ENCODE data around the gene NTN1. TPM values are rescaled to one million over a fixed set of nuclear protein-coding genes. Genes with fewer than 3 reads are reported as not detected.

NTN1 gene
- polyA plus RNA-seq, 12 donors, result 5.6 to 33.5 (median 9.0) TPM; not detected in 1

DNA sequence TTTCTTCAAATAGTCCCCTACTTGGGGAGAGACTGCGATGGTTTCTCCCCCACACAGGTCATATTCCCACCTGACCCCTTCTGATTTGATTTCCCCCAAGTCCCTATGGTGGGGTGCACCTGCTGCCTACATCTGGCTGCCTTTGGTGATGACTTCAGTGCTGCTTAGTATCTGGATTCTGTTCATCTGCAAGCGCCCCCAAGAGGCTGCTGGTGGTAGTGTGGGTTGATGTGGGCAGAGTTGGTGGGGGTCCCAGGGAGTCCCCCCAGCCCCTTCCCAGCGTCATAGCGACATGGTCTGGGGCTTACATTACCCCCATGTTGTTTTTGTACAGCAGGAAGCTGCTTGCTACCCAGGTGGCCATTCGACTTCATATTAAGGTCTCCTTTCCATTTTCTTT, 99.2 kb downstream of the NTN1 start:
- no peak for DNase-seq

DNA sequence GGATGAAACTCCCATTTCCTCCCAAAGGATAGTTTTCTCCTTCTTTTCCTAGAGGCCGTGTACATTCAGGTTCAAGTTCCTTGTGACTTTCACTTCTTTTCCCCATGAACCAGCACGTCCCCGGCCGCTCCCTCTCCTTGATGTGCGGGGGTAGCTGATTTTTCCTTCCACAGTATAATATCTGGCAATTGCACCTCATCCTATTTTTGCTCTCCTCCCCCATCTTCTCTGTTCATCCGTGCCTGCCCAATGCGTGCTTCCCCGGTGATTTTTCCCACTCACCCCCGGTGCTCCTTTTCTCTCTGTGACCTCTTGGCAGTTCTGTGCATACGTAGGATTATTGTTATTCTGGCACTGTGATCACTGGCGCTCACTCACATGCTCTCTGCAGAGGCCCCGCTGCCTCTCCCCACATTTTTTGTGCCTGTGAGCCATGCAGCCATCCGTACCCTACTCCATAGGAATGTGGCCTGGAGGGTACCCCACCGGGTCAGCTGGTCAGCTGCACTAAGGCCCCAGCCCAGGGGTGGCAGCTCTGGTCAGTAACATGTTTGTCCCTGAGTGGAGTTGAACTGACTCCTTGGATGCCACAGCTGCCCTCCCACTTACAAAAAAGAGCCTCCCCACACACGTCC, 100.0 kb downstream of the NTN1 start:
- DNase-seq, result no peak

DNA sequence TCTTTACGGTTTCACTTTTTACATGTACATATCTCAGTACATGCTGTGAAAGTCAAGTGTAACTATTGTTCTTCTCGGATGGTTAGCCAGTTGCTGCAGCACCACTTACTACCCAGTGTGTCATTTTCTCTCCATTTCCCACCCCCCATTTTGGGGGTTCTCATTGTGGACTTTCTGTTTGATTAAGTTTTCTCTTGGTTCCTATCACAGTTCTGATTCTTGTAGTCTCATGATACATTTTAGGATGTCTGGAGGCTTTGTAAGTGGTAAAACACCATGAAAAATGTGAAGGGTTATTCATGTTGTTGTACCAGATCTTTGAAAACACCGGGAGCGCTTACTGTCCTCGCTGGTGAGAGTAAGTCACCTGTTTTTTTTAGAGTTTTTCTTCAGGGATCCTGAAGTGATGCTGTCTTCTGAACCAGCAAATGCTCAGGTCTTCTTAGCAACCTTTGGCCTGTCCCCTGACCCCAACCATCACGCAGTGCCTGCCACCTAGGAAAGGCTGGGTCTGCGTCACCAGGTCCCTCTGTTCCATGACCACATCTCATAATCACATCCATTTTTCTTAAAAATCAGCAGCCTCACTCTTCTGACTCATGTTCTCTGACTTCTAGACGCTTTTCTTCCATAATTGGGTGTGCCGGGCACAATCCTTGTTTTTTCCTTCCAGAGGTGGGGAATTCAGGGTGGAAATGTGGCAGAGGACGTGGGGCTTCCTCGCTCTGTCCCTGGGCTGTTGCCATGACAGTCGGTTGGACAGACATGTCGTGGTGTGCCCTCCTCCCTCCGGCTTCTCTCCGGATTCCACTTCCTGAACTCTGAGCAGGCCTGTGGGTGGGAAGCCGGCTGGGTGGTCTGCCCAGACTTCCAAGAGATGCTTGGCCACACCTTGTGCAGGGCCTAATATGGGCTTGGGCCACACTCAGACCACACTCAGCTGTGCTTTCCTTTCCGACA, 102.6 kb downstream of the NTN1 start:
- no peak for DNase-seq

DNA sequence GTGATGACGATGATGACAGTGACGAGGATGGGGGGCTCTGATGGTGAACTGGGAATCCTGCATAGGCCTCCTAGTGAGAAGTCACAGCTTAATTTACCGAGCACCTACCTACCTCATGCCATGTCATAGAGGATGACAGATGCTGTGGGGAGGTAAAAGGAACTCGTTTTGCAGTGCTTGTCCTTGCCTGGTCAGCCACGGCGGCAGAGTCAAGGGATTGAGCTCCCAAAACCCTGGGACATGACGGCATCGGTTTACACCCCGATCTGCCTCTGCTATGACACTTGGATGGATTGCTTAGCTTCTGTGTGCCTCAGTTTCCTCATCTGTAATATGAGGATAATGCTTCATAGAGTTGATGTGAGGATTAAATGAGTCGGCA, 103.2 kb downstream of the NTN1 start:
- DNase-seq, result no peak

DNA sequence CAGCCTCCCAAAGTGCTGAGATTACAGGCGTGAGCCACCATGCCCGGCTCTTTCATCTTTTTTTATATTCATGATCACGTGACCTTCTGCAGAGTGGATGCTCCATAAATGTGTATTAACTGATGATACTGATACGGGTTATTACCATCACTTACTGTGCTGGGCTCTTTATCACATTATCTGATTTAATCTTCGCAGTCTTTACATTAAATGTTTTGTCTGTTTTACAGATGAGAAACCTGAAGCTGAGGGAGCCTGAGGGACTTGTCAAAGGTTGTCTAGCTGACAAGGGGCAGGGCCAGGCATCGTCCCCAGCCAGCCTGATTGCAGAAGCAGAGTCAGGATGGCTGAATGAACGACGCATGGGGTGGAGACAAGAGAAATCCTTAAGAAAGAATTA, 104.4 kb downstream of the NTN1 start:
- no peak for DNase-seq

DNA sequence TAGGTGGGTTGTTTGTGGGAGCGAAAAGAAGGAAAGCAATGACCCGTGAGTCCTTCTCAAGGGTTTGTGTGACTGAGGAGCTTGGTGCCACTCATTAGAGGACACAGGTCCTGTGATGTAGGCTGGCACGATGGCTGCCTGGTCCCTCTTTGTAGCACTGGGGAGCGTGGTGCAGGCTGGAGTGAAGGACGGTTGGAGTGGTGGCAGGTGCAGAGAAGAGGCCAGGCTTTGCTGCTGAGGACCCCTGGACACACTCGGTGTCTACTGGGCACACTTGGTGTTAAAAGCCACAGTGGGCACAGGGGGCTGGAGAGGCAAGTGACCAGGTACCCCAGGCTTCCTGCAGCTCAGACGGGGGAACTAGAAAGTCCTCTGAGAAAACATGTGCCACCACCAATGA, 106.0 kb downstream of the NTN1 start:
- no peak for DNase-seq

DNA sequence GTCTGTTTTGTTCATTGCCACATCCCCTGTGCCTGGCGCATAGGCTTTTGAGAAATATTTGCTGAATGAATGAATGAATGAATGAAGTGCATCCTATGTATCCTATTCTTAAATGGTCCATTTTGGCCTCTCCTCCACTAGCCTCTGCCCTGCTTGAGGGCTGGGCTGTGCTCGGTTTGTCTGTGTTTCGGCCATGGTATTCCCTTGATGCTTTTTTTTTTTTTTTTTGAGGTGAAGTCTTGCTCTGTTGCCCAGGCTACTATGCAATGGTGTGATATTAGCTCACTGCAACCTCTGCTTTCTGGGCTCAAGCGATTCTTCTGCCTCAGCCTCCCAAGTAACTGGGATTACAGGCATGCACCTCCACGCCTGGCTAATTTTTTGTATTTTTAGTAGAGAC, 110.1 kb downstream of the NTN1 start:
- DNase-seq, result no peak

DNA sequence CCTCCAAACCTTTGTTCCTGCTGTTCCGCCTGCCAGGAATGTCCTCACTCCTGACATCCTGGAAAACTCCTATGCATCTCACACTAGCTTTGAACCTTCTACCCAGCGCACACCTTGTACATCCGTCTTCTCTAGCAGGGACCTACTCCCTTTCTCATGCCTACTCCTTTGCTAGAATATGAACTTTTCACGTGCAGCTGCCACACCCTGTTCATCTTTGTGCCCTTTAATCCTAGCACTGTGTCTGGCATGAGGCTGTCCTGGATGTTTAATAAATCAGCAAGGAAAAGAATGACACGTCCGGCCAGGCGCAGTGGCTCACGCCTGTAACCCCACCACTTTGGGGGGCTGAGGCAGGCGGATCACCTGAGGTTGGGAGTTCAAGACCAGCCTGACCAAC, 111.0 kb downstream of the NTN1 start:
- DNase-seq, result no peak

DNA sequence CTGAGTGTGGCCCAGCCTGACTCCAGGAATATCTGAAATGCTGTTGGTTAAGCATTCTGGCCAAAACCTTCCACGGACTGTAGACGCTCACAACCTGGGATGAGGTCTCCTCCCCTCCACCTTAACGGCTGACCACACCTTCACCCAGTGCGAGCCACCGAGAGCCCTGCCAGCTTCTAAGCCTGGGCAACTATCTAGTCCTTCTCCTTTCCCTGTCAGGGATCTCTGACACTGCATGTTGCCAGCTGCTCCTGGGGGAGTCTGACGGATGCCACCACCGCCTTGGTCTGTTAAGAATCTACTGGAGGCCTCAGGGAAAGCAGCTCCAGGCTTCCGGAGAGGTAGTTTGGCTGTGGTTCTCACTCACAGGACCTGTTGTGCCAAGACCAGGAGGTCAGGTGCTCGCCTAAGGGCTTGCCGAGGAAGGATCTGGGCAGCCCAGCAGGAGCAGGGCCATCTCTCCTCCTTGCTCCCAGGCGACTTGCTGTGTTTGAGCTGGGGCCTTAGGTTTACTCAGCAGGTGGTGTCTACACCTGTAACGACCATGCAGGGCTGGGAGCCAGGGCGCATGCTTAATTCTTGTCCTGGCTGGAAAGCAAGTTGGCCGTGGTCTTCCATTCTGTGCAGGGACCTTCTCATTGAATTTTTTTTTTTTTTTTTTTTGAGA, 111.8 kb downstream of the NTN1 start:
- no peak for DNase-seq

DNA sequence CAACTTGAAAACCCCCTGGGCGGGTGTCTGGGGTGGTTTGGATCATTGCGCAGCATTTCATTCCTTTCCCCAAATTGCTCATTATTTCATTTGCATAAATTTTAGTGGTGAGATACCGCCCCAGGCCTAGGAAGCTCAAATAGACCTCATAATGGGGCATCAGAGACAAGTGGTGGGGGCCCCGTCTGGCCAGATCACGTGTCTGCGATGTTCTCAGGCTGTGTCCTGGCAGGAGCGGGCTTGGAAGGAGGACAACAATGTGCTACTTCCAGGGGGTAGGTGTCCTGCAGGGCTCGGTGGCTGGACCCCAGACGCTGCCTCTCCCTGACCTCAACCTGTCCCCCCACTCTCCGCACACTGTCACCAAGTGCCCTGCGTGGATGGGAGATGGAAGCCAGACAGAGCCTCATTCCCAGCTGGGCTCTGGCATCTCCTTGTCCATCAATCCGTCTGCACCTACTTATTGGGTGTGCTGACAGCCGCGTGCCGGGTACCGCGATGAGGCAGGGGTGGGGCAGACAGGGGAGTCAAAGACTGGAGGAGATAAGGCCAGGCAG, 116.9 kb downstream of the NTN1 start:
- no peak for DNase-seq

DNA sequence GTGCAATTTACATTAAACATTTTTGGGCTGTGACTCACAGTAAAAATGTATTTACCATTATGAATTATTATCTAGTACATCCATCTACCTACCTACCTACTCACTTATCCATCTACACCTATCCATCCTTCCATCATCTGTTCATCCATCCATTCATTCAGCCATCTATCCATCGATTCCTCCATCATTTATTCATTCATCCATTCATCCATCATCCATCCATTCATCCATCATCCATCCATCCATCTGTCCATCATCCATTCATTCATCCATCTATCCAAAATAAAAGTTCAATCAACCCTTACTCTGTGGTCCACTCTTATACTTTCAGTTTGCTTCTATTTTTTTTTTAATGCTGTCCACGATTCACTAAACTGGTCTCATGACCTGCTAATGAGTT, 118.4 kb downstream of the NTN1 start:
- no peak for DNase-seq

DNA sequence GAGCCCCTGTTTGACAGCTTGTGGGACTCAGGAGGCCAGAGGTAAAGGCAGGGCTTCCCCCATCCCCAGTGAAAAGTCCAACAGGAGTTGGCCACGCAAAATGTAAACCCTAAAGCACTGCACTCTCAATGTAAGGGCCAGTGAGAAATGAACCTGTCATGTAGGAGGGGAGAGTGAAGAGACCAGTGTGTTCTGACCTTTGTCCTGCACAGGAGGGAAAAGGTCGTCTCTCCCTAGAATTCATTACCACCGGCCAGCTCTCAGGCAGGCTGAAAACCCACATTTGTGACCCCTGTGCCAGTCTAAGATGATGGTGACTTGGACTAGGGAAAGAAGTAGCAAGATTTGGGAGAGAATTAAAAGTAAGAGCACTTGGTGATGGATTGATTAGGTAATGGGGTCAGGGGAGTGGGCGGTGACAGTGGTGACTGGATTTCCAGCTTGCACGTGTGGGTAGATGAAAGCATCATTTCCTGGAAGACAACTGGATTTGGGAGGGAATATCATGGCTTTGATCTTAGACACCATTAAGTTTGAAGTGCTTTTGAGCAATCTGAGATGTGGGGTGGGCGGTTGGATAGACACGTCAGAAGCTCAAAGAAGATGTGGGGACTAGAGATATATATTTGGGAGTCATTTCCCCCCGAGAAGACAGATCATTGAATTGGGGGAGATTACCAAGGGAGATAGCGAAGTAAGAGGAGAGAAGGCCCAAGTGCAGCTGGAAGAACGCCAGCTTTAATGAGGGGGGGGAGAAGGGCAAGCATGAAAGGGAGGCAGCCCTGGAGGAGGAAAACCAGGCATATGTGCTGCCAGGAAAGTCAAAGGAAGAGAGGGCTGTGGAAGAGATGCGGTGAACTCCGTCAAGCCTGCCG, 119.5 kb downstream of the NTN1 start:
- no peak for DNase-seq

DNA sequence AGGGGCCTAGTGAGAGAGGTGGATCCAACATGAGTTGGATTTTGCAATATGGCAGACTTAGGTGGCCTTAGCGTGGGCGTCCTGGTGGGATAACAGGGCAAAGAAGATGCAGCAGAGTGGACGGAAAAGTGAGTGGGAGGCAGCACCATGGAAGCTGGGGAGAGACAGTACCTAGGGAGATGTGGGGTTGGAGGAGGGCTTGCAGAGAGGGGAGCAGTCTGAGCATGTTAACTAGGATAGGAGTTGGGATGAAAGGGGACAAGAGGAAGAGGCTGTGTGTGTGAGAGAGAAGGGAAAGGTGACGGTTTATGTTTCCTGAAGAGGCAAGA, 120.1 kb downstream of the NTN1 start:
- no peak for DNase-seq

DNA sequence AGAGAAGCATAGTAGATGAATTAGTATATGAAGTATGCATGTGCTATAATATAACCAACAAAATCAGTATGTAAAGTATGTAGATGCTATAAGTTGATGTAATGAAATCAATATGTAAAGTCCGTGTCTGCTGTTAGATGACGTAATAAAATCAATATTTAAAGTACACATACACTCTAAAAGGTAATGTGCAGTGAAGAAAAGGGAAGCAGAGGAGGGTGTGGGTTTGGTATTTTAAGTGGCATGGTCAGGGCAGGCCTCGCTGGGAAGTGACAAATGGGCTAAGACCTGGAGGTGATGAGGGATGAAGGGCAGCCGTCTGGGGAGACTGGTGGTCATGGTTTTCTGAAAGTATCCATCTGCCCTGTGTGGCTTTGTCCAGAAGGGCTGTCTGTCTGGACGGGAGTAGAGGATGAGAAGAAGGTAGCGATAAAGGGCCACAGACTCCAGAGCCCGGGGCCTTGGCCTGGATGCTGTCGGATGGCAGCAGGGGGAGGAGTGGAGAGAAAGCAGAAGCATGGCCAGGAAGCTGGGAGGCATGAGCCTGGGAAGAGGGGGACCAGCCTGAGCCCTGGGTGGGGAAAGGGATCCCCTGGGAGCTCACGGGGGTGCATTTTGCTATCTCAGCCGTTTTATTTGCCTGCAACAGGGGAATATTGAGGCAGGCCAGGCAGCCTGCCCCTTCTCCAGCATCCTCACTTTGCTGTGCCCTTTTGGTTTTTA, 121.6 kb downstream of the NTN1 start:
- no peak for DNase-seq

DNA sequence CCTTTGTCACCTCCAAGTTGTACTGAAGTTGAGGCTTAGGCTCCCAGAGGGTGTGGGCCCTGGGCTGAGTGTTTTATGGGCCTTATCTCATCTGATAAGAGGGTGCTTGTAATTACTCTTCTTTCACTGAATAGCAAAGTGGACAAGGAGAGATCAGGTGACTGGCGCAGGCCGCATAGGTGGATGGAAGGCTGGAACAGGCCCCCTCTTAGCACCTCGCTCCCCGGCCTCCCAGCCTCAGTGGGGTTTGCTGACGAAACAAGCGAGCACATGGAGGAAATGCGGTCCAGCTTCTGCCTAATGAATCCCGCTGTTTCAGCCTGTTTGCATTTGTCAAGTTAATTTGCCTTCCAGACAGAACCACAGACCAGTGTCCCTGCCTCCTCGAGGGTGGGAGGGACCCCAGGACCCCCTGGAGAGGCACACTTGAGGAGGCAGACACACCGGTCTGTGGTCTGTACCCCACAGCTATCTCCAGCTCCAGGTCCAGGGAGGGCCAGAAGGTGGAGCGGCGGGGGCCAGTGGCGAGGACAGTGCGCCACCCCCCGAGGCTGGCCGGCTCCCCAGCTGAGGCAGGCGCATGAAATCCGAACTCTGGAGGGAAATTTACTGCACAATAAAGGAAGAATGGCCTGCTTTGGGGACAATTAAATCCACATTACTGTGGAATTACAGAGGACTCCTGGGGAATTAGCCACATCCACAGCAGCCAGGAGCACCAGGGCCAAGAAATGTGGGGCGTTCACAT, 123.4 kb downstream of the NTN1 start:
- no peak for DNase-seq

DNA sequence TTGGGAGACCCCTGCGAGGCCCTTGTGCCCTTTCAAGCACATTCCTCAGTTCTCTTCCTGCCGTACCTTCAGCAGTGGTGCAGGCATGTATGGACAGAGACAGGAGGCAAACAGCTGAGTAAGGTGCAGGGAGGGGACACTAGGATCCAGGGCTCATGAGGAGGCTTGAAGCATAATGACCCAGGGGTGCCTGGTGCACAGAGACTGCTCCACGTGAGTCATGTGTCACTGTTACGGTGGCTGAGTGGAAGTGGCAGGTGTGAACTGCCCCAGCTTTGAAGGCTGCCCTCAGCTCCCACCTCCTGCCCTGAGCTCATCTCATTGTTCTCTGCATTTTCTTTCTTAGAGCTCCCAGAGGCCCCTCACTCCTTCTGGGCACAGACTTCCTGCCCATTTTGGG, 124.8 kb downstream of the NTN1 start:
- no peak for DNase-seq

DNA sequence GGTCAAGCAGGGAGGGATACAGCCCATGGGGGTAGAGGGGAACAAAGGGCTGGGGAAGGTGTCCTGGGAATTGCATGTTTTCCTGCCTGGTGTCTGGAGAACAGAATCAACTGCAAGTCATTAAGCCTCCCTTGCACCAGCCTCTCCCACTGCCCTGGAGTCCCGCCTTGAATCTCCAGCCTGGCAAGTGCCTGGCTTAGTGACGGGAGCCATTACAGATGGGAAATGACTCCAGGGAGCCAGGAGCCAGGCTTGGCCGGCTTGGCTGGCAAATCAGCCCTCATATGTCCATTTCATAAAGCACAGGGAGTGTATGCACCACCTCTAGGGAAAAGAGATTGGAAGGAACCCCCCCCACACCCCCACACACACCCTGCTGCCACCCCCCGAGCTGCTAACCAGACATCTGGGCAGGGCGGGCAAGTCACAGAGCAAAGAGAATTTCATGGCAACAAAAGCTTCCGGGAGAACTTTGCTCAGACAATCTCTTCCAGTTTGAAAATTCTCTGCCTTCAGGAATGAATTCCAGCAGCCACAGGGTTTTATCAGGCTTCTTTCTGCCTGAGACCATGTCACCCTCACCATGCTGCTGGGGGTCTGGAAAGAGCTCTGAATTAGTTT, 127.7 kb downstream of the NTN1 start:
- DNase-seq, result no peak

DNA sequence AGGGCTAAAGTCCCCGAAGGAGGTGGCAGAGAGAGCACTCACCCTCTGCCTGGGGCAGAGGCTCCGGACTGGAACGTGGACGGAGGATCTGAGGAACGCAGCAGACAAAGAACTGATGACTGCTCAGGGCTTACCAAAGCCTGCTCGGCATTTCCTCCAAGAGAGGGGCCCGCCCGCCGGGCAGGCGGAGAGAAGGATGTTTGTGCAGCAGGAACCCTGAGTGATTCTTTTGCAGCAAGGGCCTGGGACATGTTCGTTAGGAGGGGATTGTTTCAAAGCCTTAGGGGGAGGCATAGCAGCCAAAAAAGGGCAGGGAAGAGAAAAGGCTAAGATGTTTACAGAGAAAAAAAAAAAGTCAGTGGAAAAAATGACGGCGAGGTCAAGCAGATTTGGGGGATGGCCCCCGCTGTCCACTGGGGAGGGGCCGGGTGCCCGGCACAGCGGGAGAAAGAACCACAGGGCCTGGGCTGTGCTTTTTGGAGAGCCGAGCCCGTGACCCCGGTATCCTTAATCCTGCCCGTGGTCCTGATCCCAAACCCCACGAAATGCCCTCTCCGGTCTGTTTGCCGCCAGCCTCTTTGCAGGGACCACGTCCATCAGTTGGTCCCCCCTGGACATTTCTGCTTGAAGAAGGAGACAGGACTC, 129.3 kb downstream of the NTN1 start:
- peak; percentile 38 for DNase-seq

DNA sequence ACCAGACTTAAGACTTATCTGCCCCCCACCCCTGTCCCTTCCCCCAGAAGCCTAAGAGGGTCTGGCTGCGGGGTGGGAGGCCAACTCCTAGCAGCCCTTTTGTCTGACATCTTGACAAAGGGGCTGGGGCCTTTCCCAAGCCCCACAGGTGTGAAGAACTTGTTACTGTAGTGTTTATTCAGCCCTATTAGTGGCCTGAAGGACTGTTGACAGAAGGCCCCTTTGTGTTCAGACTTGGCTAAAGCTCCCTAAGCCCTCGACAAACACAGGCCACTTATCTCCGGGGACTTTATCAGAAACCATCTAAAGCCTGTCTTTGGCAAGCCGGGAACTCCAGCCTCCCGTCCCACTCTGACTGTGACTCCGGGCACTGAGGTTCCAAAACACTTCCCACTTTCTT, 129.8 kb downstream of the NTN1 start:
- DNase-seq, result no peak

Measured in muscle of arm (tissue), 12 donors.